ENCODE measurements around the gene POLR1D.
"Not testable (repeated sequence)": the region's sequence is repeated elsewhere in the genome, so short reads cannot be mapped to it uniquely, and the experiment has no call there.

POLR1D gene

GRCh38 chr13:27619093-27619727 is 2.5 kb upstream of the POLR1D start:
- DNase-seq, result no peak

GRCh38 chr13:27619728-27620376 is 1.8 kb upstream of the POLR1D start:
- DNase-seq, result no peak

GRCh38 chr13:27620377-27621115 is 1.1 kb upstream of the POLR1D start, which contains the start of gene LNX2:
Gene LNX2 (minus strand): TSS chr13:27620529. CDS start chr13:27581703, 38,826 bp downstream.
- DNase-seq, result peak; percentile 76

GRCh38 chr13:27621116-27621365 is 651 bp upstream of the POLR1D start:
- no peak for DNase-seq

- DNase-seq, result no peak
These were observed 569 bp downstream of the POLR1D start for GRCh38 chr13:27622102-27622820.

GRCh38 chr13:27622881-27623280 is 1.2 kb downstream of the POLR1D start:
- DNase-seq, result no peak

GRCh38 chr13:27624071-27624470 is 2.4 kb downstream of the POLR1D start:
- DNase-seq, result no peak

- no peak for DNase-seq
These were observed 4.1 kb downstream of the POLR1D start for GRCh38 chr13:27625839-27626238.

GRCh38 chr13:27627380-27627779 is 5.7 kb downstream of the POLR1D start:
- no peak for DNase-seq

GRCh38 chr13:27628081-27628480 is 6.4 kb downstream of the POLR1D start:
- no peak for DNase-seq

GRCh38 chr13:27628766-27629165 is 7.1 kb downstream of the POLR1D start:
- DNase-seq, result not testable (repeated sequence)

GRCh38 chr13:27631156-27631555 is 9.5 kb downstream of the POLR1D start:
- no peak for DNase-seq

GRCh38 chr13:27631665-27632064 is 10.0 kb downstream of the POLR1D start:
- DNase-seq, result no peak

GRCh38 chr13:27632214-27632613 is 10.5 kb downstream of the POLR1D start:
- no peak for DNase-seq

GRCh38 chr13:27632648-27633047 is 11.0 kb downstream of the POLR1D start:
- DNase-seq, result no peak

GRCh38 chr13:27634231-27634630 is 12.5 kb downstream of the POLR1D start:
- no peak for DNase-seq

GRCh38 chr13:27634791-27635190 is 13.1 kb downstream of the POLR1D start:
- no peak for DNase-seq

GRCh38 chr13:27635266-27635665 is 13.6 kb downstream of the POLR1D start:
- DNase-seq, result no peak

- no peak for DNase-seq
These were observed 15.0 kb downstream of the POLR1D start for GRCh38 chr13:27636589-27637288.

- no peak for DNase-seq
These were observed 15.6 kb downstream of the POLR1D start for GRCh38 chr13:27637289-27637626.

- DNase-seq, result no peak
These were observed 16.3 kb downstream of the POLR1D start for GRCh38 chr13:27638001-27638400.

- no peak for DNase-seq
These were observed 16.8 kb downstream of the POLR1D start for GRCh38 chr13:27638521-27638920.

- DNase-seq, result no peak
These were observed 17.5 kb downstream of the POLR1D start for GRCh38 chr13:27639186-27639585.
